ENCODE results near the gene MARCHF9.

GRCh38 chr12:57713209-57713608, 41.7 kb upstream of the MARCHF9 start:
- TF ChIP-seq CTCF (IDR thresholded peaks at IDR 0.05; ENCODE audit: low read depth, low read length) (no peak), POLR2A (IDR thresholded peaks at IDR 0.05; ENCODE audit: extremely low read depth, insufficient read length) (no peak), MAX (IDR thresholded peaks at IDR 0.05; ENCODE audit: low read depth, low read length) (no peak), MYC (IDR thresholded peaks at IDR 0.05; ENCODE audit: low read depth, low read length) (no peak)

All from NB4 (cell line).